Hematopoietic multipotent progenitor cell treated with erythropoietin and hydrocortisone succinate and interleukin-3 and kit ligand, for 15 days (in vitro differentiated cells): ENCODE measurements around the gene SLC12A8.

Source experiments
- DNase-seq: peaks from one replicate; pipeline ENCODE4 v3.0.0-alpha.2; 2015; ENCODE audit warnings: low spot score

The SLC12A8 gene

GRCh38 chr3:125151916-125152315, 60.6 kb downstream of the SLC12A8 start:
- DNase-seq: no peak

- no peak for DNase-seq
These were observed 61.1 kb downstream of the SLC12A8 start for GRCh38 chr3:125151442-125151817.

GRCh38 chr3:125150525-125151441, 61.8 kb downstream of the SLC12A8 start:
- DNase-seq: peak; percentile 62

GRCh38 chr3:125149462-125149861, 63.1 kb downstream of the SLC12A8 start:
- no peak for DNase-seq

GRCh38 chr3:125148836-125149235, 63.7 kb downstream of the SLC12A8 start:
- DNase-seq: no peak

- no peak for DNase-seq
These were observed 64.3 kb downstream of the SLC12A8 start for GRCh38 chr3:125148016-125148812.

GRCh38 chr3:125147491-125147820, 65.1 kb downstream of the SLC12A8 start:
- no peak for DNase-seq

- no peak for DNase-seq
These were observed 65.7 kb downstream of the SLC12A8 start for GRCh38 chr3:125146626-125147490.

GRCh38 chr3:125145751-125146475, 66.6 kb downstream of the SLC12A8 start:
- DNase-seq: no peak

- DNase-seq: no peak
These were observed 67.8 kb downstream of the SLC12A8 start for GRCh38 chr3:125144653-125145314.

- DNase-seq: no peak
These were observed 68.4 kb downstream of the SLC12A8 start for GRCh38 chr3:125143982-125144652.

- DNase-seq: no peak
These were observed 69.0 kb downstream of the SLC12A8 start for GRCh38 chr3:125143538-125143937.

- DNase-seq: no peak
These were observed 69.6 kb downstream of the SLC12A8 start for GRCh38 chr3:125142940-125143339.

- no peak for DNase-seq
These were observed 70.1 kb downstream of the SLC12A8 start for GRCh38 chr3:125142420-125142778.

- no peak for DNase-seq
These were observed 70.7 kb downstream of the SLC12A8 start for GRCh38 chr3:125141596-125142419.

GRCh38 chr3:125140818-125141595, 71.5 kb downstream of the SLC12A8 start:
- no peak for DNase-seq

GRCh38 chr3:125140011-125140817, 72.3 kb downstream of the SLC12A8 start:
- no peak for DNase-seq

GRCh38 chr3:125139386-125139785, 73.2 kb downstream of the SLC12A8 start:
- no peak for DNase-seq
